ENCODE data around the gene BTBD1. TPM values are rescaled to one million over a fixed set of nuclear protein-coding genes. Genes with fewer than 3 reads are reported as not detected.
"Not testable (repeated sequence)": the region's sequence is repeated elsewhere in the genome, so short reads cannot be mapped to it uniquely, and the experiment has no call there.

Gene BTBD1
- total RNA-seq, 1 experiment from 2014 or later, result 80.0 TPM

- ATAC-seq (no peak), DNase-seq (ENCODE audit: low read depth, low spot score) (no peak)
- Histone ChIP-seq H4K20me1 (ENCODE audit: insufficient read depth) (no peaks in the 10 kb centered on the region), H3K79me2 (ENCODE audit: insufficient read depth, low read length) (no peaks in the 10 kb centered on the region), H3K9me2 (ENCODE audit: insufficient read depth) (no peaks in the 10 kb centered on the region), H3K36me3 (ENCODE audit: control insufficient read depth in 1 of 2, insufficient read depth in 2 of 2, low read length in 2 of 2) (no peaks in the 10 kb centered on the region), H3K9me3 (ENCODE audit: control insufficient read depth in 1 of 2, insufficient read depth in 1 of 2, low read depth in 1 of 2, low read length in 2 of 2) (no peaks in the 10 kb centered on the region), H2AFZ (ENCODE audit: low read depth, low read length, poor library complexity, severe bottlenecking) (no peak overlapping the region), H3K27me3 (ENCODE audit: insufficient read depth, low read length) (no peaks in the 10 kb centered on the region), H3K4me2 (ENCODE audit: low read length) (no peak overlapping the region), H3K27ac (ENCODE audit: low read depth, low read length) (no peak overlapping the region), H3K4me3 (replicated peaks in 1 of 2; ENCODE audit: low read depth in 1 of 2, low read length in 2 of 2) (no peak overlapping the region), H3K9ac (ENCODE audit: low read length) (no peak overlapping the region), H3K4me1 (ENCODE audit: control insufficient read depth in 1 of 2, insufficient read depth in 2 of 2, low read length in 2 of 2) (no peaks in the 10 kb centered on the region)
- RAD21 ChIA-PET (ENCODE audit: low non-redundant PET in 1 of 2, low total read pairs in 2 of 2, uncharacterized antibody in 2 of 2, unreplicated experiment in 2 of 2), result no interaction called here
- TF ChIP-seq SIN3A (IDR thresholded peaks at IDR 0.05; ENCODE audit: low read depth), result no peak
- TF ChIP-seq YY1 (IDR thresholded peaks at IDR 0.05; ENCODE audit: extremely low read depth, insufficient replicate concordance, low read depth, low read length), result no peak
- POLR2A ChIA-PET, result no interaction called here
- CTCF ChIA-PET, result no interaction called here
- intact Hi-C loops (cut with micrococcal nuclease), result no loop called here
- BruUV-seq (replicated peaks), result no TSS peak
Observed at GRCh38 chr15:83088876-83089275, 21.8 kb upstream of the BTBD1 start.

DNA sequence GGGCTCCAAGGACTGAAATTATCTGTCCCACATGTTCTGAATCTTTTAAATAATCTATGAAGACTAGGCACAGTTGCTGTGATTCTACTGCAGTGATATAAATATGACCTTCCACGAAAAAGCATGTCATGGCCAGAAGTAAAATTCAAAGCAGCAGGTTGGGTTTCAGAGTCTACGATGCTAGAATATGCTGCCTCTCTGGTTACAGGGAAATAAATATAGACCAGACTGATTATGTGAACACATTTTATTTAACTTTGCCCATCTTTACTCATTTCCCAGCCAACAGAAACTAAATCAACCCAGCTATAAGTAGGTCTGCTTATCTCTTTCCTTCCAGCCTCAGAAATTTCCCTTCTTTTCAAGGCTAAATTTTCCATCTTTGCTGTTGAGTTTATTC is 20.5 kb upstream of the BTBD1 start:
- POLR2A ChIA-PET, result no interaction called here
- Histone ChIP-seq H3K9me3 (ENCODE audit: control insufficient read depth in 1 of 2, insufficient read depth in 1 of 2, low read depth in 1 of 2, low read length in 2 of 2) (no peaks in the 10 kb centered on the region), H3K9ac (ENCODE audit: low read length) (no peak overlapping the region), H3K27me3 (ENCODE audit: insufficient read depth, low read length) (no peaks in the 10 kb centered on the region), H2AFZ (ENCODE audit: low read depth, low read length, poor library complexity, severe bottlenecking) (no peak overlapping the region), H3K36me3 (ENCODE audit: control insufficient read depth in 1 of 2, insufficient read depth in 2 of 2, low read length in 2 of 2) (no peaks in the 10 kb centered on the region), H3K4me3 (replicated peaks in 1 of 2; ENCODE audit: low read depth in 1 of 2, low read length in 2 of 2) (no peak overlapping the region), H3K27ac (ENCODE audit: low read depth, low read length) (no peak overlapping the region), H3K9me2 (ENCODE audit: insufficient read depth) (no peaks in the 10 kb centered on the region), H3K4me2 (ENCODE audit: low read length) (no peak overlapping the region), H3K4me1 (ENCODE audit: control insufficient read depth in 1 of 2, insufficient read depth in 2 of 2, low read length in 2 of 2) (no peaks in the 10 kb centered on the region), H4K20me1 (ENCODE audit: insufficient read depth) (no peaks in the 10 kb centered on the region), H3K79me2 (ENCODE audit: insufficient read depth, low read length) (no peaks in the 10 kb centered on the region)
- RAD21 ChIA-PET (ENCODE audit: low non-redundant PET in 1 of 2, low total read pairs in 2 of 2, uncharacterized antibody in 2 of 2, unreplicated experiment in 2 of 2), result no interaction called here
- DNase-seq (ENCODE audit: low read depth, low spot score) (no peak), ATAC-seq (no peak)
- TF ChIP-seq YY1 (IDR thresholded peaks at IDR 0.05; ENCODE audit: extremely low read depth, insufficient replicate concordance, low read depth, low read length) (no peak), CBX3 (IDR thresholded peaks at IDR 0.05; ENCODE audit: low read depth) (no peak), POLR2A (IDR thresholded peaks at IDR 0.05; ENCODE audit: borderline replicate concordance, extremely low read depth, insufficient read depth, insufficient read length) (no peak), SIN3A (IDR thresholded peaks at IDR 0.05; ENCODE audit: low read depth) (no peak)
- TF ChIP-seq, protein P1, sequence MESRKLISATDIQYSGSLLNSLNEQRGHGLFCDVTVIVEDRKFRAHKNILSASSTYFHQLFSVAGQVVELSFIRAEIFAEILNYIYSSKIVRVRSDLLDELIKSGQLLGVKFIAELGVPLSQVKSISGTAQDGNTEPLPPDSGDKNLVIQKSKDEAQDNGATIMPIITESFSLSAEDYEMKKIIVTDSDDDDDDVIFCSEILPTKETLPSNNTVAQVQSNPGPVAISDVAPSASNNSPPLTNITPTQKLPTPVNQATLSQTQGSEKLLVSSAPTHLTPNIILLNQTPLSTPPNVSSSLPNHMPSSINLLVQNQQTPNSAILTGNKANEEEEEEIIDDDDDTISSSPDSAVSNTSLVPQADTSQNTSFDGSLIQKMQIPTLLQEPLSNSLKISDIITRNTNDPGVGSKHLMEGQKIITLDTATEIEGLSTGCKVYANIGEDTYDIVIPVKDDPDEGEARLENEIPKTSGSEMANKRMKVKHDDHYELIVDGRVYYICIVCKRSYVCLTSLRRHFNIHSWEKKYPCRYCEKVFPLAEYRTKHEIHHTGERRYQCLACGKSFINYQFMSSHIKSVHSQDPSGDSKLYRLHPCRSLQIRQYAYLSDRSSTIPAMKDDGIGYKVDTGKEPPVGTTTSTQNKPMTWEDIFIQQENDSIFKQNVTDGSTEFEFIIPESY (IDR thresholded peaks at IDR 0.05; ENCODE audit: extremely low read depth, insufficient replicate concordance, low read length), result no peak
- intact Hi-C loops (cut with micrococcal nuclease), result no loop called here
- CTCF ChIA-PET, result no interaction called here
- BruUV-seq (replicated peaks), result no TSS peak

- H4K20me1 ChIP-seq (ENCODE audit: insufficient read depth); RAD21 ChIA-PET (ENCODE audit: low non-redundant PET in 1 of 2, low total read pairs in 2 of 2, uncharacterized antibody in 2 of 2, unreplicated experiment in 2 of 2); H2AFZ ChIP-seq (ENCODE audit: low read depth, low read length, poor library complexity, severe bottlenecking); H3K9me2 ChIP-seq (ENCODE audit: insufficient read depth); H3K9ac ChIP-seq (ENCODE audit: low read length); ATAC-seq; H3K27me3 ChIP-seq (ENCODE audit: insufficient read depth, low read length); H3K9me3 ChIP-seq (ENCODE audit: control insufficient read depth in 1 of 2, insufficient read depth in 1 of 2, low read depth in 1 of 2, low read length in 2 of 2); H3K4me3 ChIP-seq (replicated peaks in 1 of 2; ENCODE audit: low read depth in 1 of 2, low read length in 2 of 2); H3K4me1 ChIP-seq (ENCODE audit: control insufficient read depth in 1 of 2, insufficient read depth in 2 of 2, low read length in 2 of 2); H3K4me2 ChIP-seq (ENCODE audit: low read length); H3K79me2 ChIP-seq (ENCODE audit: insufficient read depth, low read length); DNase-seq (ENCODE audit: low read depth, low spot score); H3K36me3 ChIP-seq (ENCODE audit: control insufficient read depth in 1 of 2, insufficient read depth in 2 of 2, low read length in 2 of 2); CTCF ChIA-PET; H3K27ac ChIP-seq (ENCODE audit: low read depth, low read length); intact Hi-C loops (cut with micrococcal nuclease); POLR2A ChIA-PET; BruUV-seq (replicated peaks): not testable (repeated sequence)
Observed at GRCh38 chr15:83085864-83086552, 19.0 kb upstream of the BTBD1 start.

Data from HCT116 (cell line).